ENCODE measurements around the gene HHIPL1. TPM values are rescaled to one million over a fixed set of nuclear protein-coding genes. Genes with fewer than 3 reads are reported as not detected.

Gene HHIPL1
- total RNA-seq, 1 donor = 4.4 TPM

GRCh38 chr14:99650189-99650588 is 5.3 kb downstream of the HHIPL1 start:
- H3K4me3 ChIP-seq (ENCODE audit: low read depth, low read length) = no peak overlapping the region
- DNase-seq (ENCODE audit: low read depth) = no peak
- TF ChIP-seq, protein P1, sequence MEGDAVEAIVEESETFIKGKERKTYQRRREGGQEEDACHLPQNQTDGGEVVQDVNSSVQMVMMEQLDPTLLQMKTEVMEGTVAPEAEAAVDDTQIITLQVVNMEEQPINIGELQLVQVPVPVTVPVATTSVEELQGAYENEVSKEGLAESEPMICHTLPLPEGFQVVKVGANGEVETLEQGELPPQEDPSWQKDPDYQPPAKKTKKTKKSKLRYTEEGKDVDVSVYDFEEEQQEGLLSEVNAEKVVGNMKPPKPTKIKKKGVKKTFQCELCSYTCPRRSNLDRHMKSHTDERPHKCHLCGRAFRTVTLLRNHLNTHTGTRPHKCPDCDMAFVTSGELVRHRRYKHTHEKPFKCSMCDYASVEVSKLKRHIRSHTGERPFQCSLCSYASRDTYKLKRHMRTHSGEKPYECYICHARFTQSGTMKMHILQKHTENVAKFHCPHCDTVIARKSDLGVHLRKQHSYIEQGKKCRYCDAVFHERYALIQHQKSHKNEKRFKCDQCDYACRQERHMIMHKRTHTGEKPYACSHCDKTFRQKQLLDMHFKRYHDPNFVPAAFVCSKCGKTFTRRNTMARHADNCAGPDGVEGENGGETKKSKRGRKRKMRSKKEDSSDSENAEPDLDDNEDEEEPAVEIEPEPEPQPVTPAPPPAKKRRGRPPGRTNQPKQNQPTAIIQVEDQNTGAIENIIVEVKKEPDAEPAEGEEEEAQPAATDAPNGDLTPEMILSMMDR (IDR thresholded peaks at IDR 0.05; ENCODE audit: insufficient read depth, low read length) = no peak

DNA sequence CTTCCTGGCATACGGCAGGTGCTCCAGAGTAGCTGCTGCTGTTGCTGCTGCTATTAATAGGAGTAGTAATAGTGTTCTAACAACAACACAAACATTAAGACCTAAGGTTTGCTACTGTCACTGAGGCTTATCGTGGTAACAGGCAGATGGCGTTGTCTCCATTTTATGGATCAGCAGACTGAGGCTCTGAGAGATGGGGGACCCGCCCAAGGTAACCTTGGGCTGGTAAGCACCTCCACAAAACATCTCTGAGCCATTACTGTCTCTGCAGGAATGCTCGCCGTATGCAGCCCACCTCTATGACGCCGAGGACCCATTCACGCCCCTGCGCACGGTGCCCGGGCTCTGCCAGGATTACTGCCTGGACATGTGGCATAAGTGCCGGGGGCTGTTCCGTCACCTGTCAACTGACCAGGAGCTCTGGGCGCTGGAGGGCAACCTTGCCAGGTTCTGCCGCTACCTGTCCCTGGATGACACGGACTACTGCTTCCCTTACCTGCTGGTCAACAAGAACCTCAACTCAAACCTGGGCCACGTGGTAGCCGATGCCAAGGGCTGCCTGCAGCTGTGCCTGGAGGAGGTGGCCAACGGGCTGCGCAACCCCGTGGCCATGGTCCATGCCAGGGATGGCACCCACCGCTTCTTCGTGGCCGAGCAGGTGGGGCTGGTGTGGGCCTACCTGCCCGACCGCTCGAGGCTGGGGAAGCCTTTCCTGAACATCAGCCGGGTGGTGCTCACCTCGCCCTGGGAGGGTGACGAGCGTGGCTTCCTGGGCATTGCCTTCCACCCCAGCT is 7.2 kb downstream of the HHIPL1 start:
- no peak overlapping the region for H3K4me3 ChIP-seq (ENCODE audit: low read depth, low read length)
- no peak for DNase-seq (ENCODE audit: low read depth)
- TF ChIP-seq, protein P1 (IDR thresholded peaks at IDR 0.05; ENCODE audit: insufficient read depth, low read length) = no peak

- no peak overlapping the region for H3K4me3 ChIP-seq (ENCODE audit: low read depth, low read length)
- TF ChIP-seq, protein P1 (IDR thresholded peaks at IDR 0.05; ENCODE audit: insufficient read depth, low read length) = peak; percentile 40
- peak; percentile 91 for DNase-seq (ENCODE audit: low read depth)
Measured at GRCh38 chr14:99654235-99654985, 9.5 kb downstream of the HHIPL1 start.

GRCh38 chr14:99655521-99655920 is 10.6 kb downstream of the HHIPL1 start:
- peak; percentile 48 for DNase-seq (ENCODE audit: low read depth)
- TF ChIP-seq, protein P1 (IDR thresholded peaks at IDR 0.05; ENCODE audit: insufficient read depth, low read length) = no peak
- no peak overlapping the region for H3K4me3 ChIP-seq (ENCODE audit: low read depth, low read length)

- DNase-seq (ENCODE audit: low read depth) = no peak
- H3K4me3 ChIP-seq (ENCODE audit: low read depth, low read length) = no peak overlapping the region
- TF ChIP-seq, protein P1 (IDR thresholded peaks at IDR 0.05; ENCODE audit: insufficient read depth, low read length) = no peak
Measured at GRCh38 chr14:99656171-99656570, 11.2 kb downstream of the HHIPL1 start.

DNA sequence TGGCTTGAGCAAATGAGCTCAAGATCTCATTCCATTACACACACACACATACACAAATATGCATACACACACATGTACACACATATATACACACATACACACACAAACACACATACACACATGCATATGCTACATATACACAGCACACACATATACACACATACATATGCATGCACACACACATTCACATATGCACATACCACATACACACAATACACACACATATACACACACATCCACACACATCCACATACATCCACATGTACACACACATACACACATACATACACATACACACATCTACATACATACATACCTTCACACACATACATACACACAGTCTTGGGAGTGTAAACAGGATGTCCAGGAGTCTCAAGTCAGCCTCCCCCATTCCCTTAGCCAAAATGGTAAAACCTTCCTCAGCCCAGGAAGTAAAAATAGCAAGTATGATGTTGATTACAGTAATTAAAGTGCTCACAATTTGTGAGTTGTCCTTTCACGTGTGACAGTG is 12.8 kb downstream of the HHIPL1 start:
- DNase-seq (ENCODE audit: low read depth) = no peak
- H3K4me3 ChIP-seq (ENCODE audit: low read depth, low read length) = no peak overlapping the region
- TF ChIP-seq, protein P1 (IDR thresholded peaks at IDR 0.05; ENCODE audit: insufficient read depth, low read length) = no peak

Data from fibroblast of the aortic adventitia (primary cell).